Activated CD4-positive, alpha-beta T cell treated with anti-CD3 and anti-CD28 coated beads, Interleukin-2, amount 10 ng/mL, durations not matched to agents 7 days and 5 days (primary cell): ENCODE results near the gene DENND2D. TPM values are rescaled to one million over a fixed set of nuclear protein-coding genes. Genes with fewer than 3 reads are reported as not detected.

Source experiments
- CTCF ChIA-PET: fragments of 350-600 bp; sonication (Branson Sonifier 250); formaldehyde crosslinking; loops from one replicate; lab custom pipeline; 2021; ENCODE audit warnings: antibody characterized with exemption; lab: Charles Lee
- POLR2A ChIA-PET: fragments of 350-600 bp; sonication (Branson Sonifier 250); formaldehyde crosslinking; loops from one replicate; lab custom pipeline; 2021; ENCODE audit warnings: antibody characterized with exemption; lab: Charles Lee
- DNase-seq: peaks from one replicate; pipeline ENCODE4 v3.0.0-alpha.2; 2020
- H3K27ac Mint-ChIP-seq: one replicate; pipeline ENCODE4 v1.8.0; 2021; ENCODE audit warnings: mild to moderate bottlenecking, moderate library complexity, mixed read lengths
- H3K27me3 Mint-ChIP-seq: one replicate; pipeline ENCODE4 v1.8.0; 2021; ENCODE audit warnings: mixed read lengths
- H3K36me3 Mint-ChIP-seq: one replicate; pipeline ENCODE4 v1.8.0; 2021; ENCODE audit warnings: low read depth, mixed read lengths
- H3K4me1 Mint-ChIP-seq: one replicate; pipeline ENCODE4 v1.8.0; 2021; ENCODE audit warnings: mixed read lengths
- H3K4me3 Mint-ChIP-seq: one replicate; pipeline ENCODE4 v1.8.0; 2021; ENCODE audit warnings: mild to moderate bottlenecking, moderate library complexity, mixed read lengths
- H3K9me3 Mint-ChIP-seq: one replicate; pipeline ENCODE4 v1.8.0; 2021; ENCODE audit warnings: mixed read lengths
- total RNA-seq, 2 experiments: library from RNA; stranded (reverse); gene quantifications; one replicate each; pipeline ENCODE4 v1.2.3, GENCODE V29; 2021

Gene DENND2D
- total RNA-seq, 2 experiments from 2014 or later: 329 to 349 TPM

GRCh38 chr1:111184663-111185062, 15.8 kb downstream of the DENND2D start:
- Mint-ChIP-seq H3K4me3 (no peak overlapping the region), H3K9me3 (no peaks in the 10 kb centered on the region), H3K27ac (no peak overlapping the region), H3K4me1 (peaks cover 61% of the 10 kb centered on the region), H3K27me3 (no peaks in the 10 kb centered on the region), H3K36me3 (peaks cover 69% of the 10 kb centered on the region)
- CTCF ChIA-PET: interaction anchor here (1.0 kb wide), 2 partner anchors 14 to 264 kb away, joined by 3 read pairs; no protein-coding TSS in a partner anchor
- DNase-seq: no peak
- POLR2A ChIA-PET: no interaction called here

GRCh38 chr1:111183308-111184069, 17.0 kb downstream of the DENND2D start:
- Mint-ChIP-seq H3K4me1 (peaks cover 49% of the 10 kb centered on the region), H3K4me3 (no peak overlapping the region), H3K27ac (no peak overlapping the region), H3K27me3 (no peaks in the 10 kb centered on the region), H3K9me3 (no peaks in the 10 kb centered on the region), H3K36me3 (peaks cover 68% of the 10 kb centered on the region)
- ChIA-PET POLR2A (interaction anchor here (0.9 to 1.2 kb wide), 2 partner anchors 8 to 396 kb away, joined by 3 read pairs; no protein-coding TSS in a partner anchor), CTCF (interaction anchor here (1.0 to 1.7 kb wide), 5 partner anchors 8 to 37 kb away, joined by 3 to 5 read pairs (median 5); no protein-coding TSS in a partner anchor)
- no peak for DNase-seq

- no peak for DNase-seq
- Mint-ChIP-seq H3K27ac (no peak overlapping the region), H3K27me3 (no peaks in the 10 kb centered on the region), H3K4me3 (no peak overlapping the region), H3K36me3 (peaks cover 60% of the 10 kb centered on the region), H3K9me3 (no peaks in the 10 kb centered on the region), H3K4me1 (peaks cover 36% of the 10 kb centered on the region)
- ChIA-PET POLR2A (no interaction called here), CTCF (interaction anchor here (1.3 to 1.4 kb wide), 2 partner anchors 11 to 17 kb away, joined by 4 to 5 read pairs; no protein-coding TSS in a partner anchor)
Observed at GRCh38 chr1:111182052-111182451, 18.4 kb downstream of the DENND2D start.

GRCh38 chr1:111179968-111180533, 20.4 kb downstream of the DENND2D start:
- ChIA-PET CTCF (interaction anchor here (0.9 to 1.0 kb wide), 3 partner anchors 7 to 19 kb away, joined by 3 read pairs; no protein-coding TSS in a partner anchor), POLR2A (interaction anchor here (0.6 kb wide), 1 partner anchor 588 kb away, joined by 3 read pairs; no protein-coding TSS in a partner anchor)
- H3K9me3 Mint-ChIP-seq: no peaks in the 10 kb centered on the region
- no peak overlapping the region for H3K4me3 Mint-ChIP-seq
- no peak overlapping the region for H3K27ac Mint-ChIP-seq
- peaks cover 54% of the 10 kb centered on the region for H3K36me3 Mint-ChIP-seq
- no peaks in the 10 kb centered on the region for H3K27me3 Mint-ChIP-seq
- peaks cover 17% of the 10 kb centered on the region for H3K4me1 Mint-ChIP-seq
- DNase-seq: no peak

GRCh38 chr1:111176678-111177077, 23.8 kb downstream of the DENND2D start:
- CTCF ChIA-PET: no interaction called here
- no peak overlapping the region for H3K4me3 Mint-ChIP-seq
- no peaks in the 10 kb centered on the region for H3K27me3 Mint-ChIP-seq
- POLR2A ChIA-PET: no interaction called here
- peaks cover 6% of the 10 kb centered on the region for H3K4me1 Mint-ChIP-seq
- no peaks in the 10 kb centered on the region for H3K9me3 Mint-ChIP-seq
- H3K27ac Mint-ChIP-seq: no peak overlapping the region
- peaks cover 53% of the 10 kb centered on the region for H3K36me3 Mint-ChIP-seq
- DNase-seq: no peak

GRCh38 chr1:111175349-111175748, 25.1 kb downstream of the DENND2D start:
- no peaks in the 10 kb centered on the region for H3K9me3 Mint-ChIP-seq
- DNase-seq: no peak
- H3K27me3 Mint-ChIP-seq: no peaks in the 10 kb centered on the region
- H3K4me1 Mint-ChIP-seq: peaks cover 6% of the 10 kb centered on the region
- no peak overlapping the region for H3K27ac Mint-ChIP-seq
- ChIA-PET POLR2A (no interaction called here), CTCF (interaction anchor here (0.9 kb wide), 1 partner anchor 24 kb away, joined by 3 read pairs; no protein-coding TSS in a partner anchor)
- H3K4me3 Mint-ChIP-seq: no peak overlapping the region
- peaks cover 53% of the 10 kb centered on the region for H3K36me3 Mint-ChIP-seq

GRCh38 chr1:111174070-111174469, 26.4 kb downstream of the DENND2D start:
- H3K4me3 Mint-ChIP-seq: no peak overlapping the region
- H3K4me1 Mint-ChIP-seq: peaks cover 3% of the 10 kb centered on the region
- ChIA-PET POLR2A (no interaction called here), CTCF (no interaction called here)
- DNase-seq: no peak
- H3K9me3 Mint-ChIP-seq: no peaks in the 10 kb centered on the region
- H3K27me3 Mint-ChIP-seq: no peaks in the 10 kb centered on the region
- H3K27ac Mint-ChIP-seq: no peak overlapping the region
- peaks cover 54% of the 10 kb centered on the region for H3K36me3 Mint-ChIP-seq

GRCh38 chr1:111172463-111172862, 28.0 kb downstream of the DENND2D start:
- Mint-ChIP-seq H3K4me3 (no peak overlapping the region), H3K4me1 (peaks cover 3% of the 10 kb centered on the region), H3K9me3 (no peaks in the 10 kb centered on the region), H3K36me3 (peaks cover 57% of the 10 kb centered on the region), H3K27me3 (no peaks in the 10 kb centered on the region), H3K27ac (no peak overlapping the region)
- ChIA-PET CTCF (no interaction called here), POLR2A (no interaction called here)
- no peak for DNase-seq

- POLR2A ChIA-PET: no interaction called here
- DNase-seq: no peak
- Mint-ChIP-seq H3K4me3 (no peak overlapping the region), H3K36me3 (peaks cover 47% of the 10 kb centered on the region), H3K27ac (no peak overlapping the region), H3K4me1 (peaks cover 5% of the 10 kb centered on the region), H3K27me3 (no peaks in the 10 kb centered on the region), H3K9me3 (no peaks in the 10 kb centered on the region)
- CTCF ChIA-PET: no interaction called here
Observed at GRCh38 chr1:111164151-111164550, 36.3 kb downstream of the DENND2D start.

GRCh38 chr1:111163363-111163762, 37.1 kb downstream of the DENND2D start:
- DNase-seq: no peak
- H3K4me3 Mint-ChIP-seq: no peak overlapping the region
- H3K9me3 Mint-ChIP-seq: no peaks in the 10 kb centered on the region
- no peak overlapping the region for H3K27ac Mint-ChIP-seq
- ChIA-PET CTCF (no interaction called here), POLR2A (interaction anchor here (0.6 kb wide), 1 partner anchor 33 kb away, joined by 3 read pairs; no protein-coding TSS in a partner anchor)
- H3K36me3 Mint-ChIP-seq: peaks cover 45% of the 10 kb centered on the region
- peaks cover 6% of the 10 kb centered on the region for H3K4me1 Mint-ChIP-seq
- no peaks in the 10 kb centered on the region for H3K27me3 Mint-ChIP-seq

GRCh38 chr1:111162488-111162880, 38.0 kb downstream of the DENND2D start:
- H3K36me3 Mint-ChIP-seq: peaks cover 39% of the 10 kb centered on the region
- no peak overlapping the region for H3K27ac Mint-ChIP-seq
- CTCF ChIA-PET: no interaction called here
- H3K4me3 Mint-ChIP-seq: no peak overlapping the region
- H3K4me1 Mint-ChIP-seq: peaks cover 6% of the 10 kb centered on the region
- no peaks in the 10 kb centered on the region for H3K9me3 Mint-ChIP-seq
- POLR2A ChIA-PET: no interaction called here
- H3K27me3 Mint-ChIP-seq: no peaks in the 10 kb centered on the region
- DNase-seq: no peak

- Mint-ChIP-seq H3K9me3 (no peaks in the 10 kb centered on the region), H3K27me3 (no peaks in the 10 kb centered on the region), H3K36me3 (peaks cover 39% of the 10 kb centered on the region), H3K27ac (no peak overlapping the region), H3K4me1 (peaks cover 6% of the 10 kb centered on the region), H3K4me3 (no peak overlapping the region)
- ChIA-PET CTCF (interaction anchor here (1.0 kb wide), 1 partner anchor 18 kb away, joined by 3 read pairs; no protein-coding TSS in a partner anchor), POLR2A (no interaction called here)
- no peak for DNase-seq
Observed at GRCh38 chr1:111161843-111162487, 38.5 kb downstream of the DENND2D start.

GRCh38 chr1:111157431-111157830, 43.0 kb downstream of the DENND2D start:
- ChIA-PET POLR2A (no interaction called here), CTCF (no interaction called here)
- Mint-ChIP-seq H3K27ac (no peak overlapping the region), H3K9me3 (no peaks in the 10 kb centered on the region), H3K27me3 (no peaks in the 10 kb centered on the region), H3K4me1 (peaks cover 33% of the 10 kb centered on the region), H3K36me3 (peaks cover 67% of the 10 kb centered on the region), H3K4me3 (no peak overlapping the region)
- DNase-seq: no peak
